Nephron (organoid): Measurements from ENCODE around the gene UFSP1.

Source experiments
- H3K27ac Mint-ChIP-seq, 3 experiments: 2 replicates each; pipeline ENCODE4 v1.8.0; 2020; ENCODE audit warnings: mixed read lengths in 3 of 3, mild to moderate bottlenecking in 2 of 3, moderate library complexity in 1 of 3
- H3K27me3 Mint-ChIP-seq: 2 replicates; pipeline ENCODE4 v1.8.0; 2021; ENCODE audit warnings: low read depth, mild to moderate bottlenecking, moderate library complexity, mixed read lengths
- H3K36me3 Mint-ChIP-seq: 2 replicates; pipeline ENCODE4 v1.8.0; 2020; ENCODE audit warnings: low read depth, mixed read lengths
- H3K4me1 Mint-ChIP-seq: 2 replicates; pipeline ENCODE4 v1.8.0; 2020; ENCODE audit warnings: mixed read lengths
- H3K4me3 Mint-ChIP-seq, 3 experiments: 2 replicates each; pipeline ENCODE4 v1.8.0; 2020; ENCODE audit warnings: mild to moderate bottlenecking in 3 of 3, mixed read lengths in 3 of 3, moderate library complexity in 2 of 3
- H3K9me3 Mint-ChIP-seq: 2 replicates; pipeline ENCODE4 v1.8.0; 2020; ENCODE audit warnings: mixed read lengths
- TF ChIP-seq, protein P1 (sequence below), 3 experiments: fragments of 200-600 bp; sonication (generic); IDR thresholded peaks; one replicate each; pipeline ENCODE4 v1.5.0; 2021; ENCODE audit warnings: antibody characterized with exemption in 3 of 3; ENCODE audit not compliant: unreplicated experiment in 3 of 3

The UFSP1 gene

DNA sequence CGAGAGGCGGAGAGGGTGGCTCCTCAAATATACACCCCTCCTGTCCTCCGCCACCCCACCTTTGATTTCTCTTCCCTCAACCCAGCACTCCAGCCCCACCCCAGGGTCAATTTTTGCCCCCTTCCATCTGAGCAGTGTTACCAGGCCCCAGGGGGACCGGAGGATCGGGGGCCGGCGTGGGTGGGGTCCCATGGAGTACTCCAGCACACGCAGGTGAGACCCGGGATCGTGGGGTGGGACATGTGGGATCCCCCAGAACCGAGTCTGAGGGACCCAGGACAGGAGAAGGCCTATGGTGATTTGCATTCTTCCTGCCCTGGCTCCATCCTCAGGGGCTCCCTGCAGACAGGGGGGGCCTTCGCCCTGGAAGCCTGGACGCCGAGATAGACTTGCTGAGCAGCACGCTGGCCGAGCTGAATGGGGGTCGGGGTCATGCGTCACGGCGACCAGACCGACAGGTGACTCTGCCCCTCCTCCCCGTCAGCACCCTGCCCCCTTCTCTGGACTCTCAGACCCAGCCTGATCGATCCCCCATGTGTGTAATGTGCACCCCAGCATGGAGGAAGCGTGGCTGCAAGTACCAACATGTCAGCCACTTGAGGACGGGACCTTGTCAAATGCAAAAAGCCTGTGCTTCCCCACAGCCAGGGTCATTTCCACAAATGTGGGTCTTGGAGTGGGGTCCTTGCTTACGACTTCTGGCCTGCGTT is 21.6 kb downstream of the UFSP1 start:
- Mint-ChIP-seq H3K27ac (peak overlapping the region; percentile 97 to 98 (median 98)), H3K36me3 (peaks cover 19% of the 10 kb centered on the region), H3K4me3 (peak overlapping the region; percentile 90 to 98 (median 95)), H3K9me3 (no peaks in the 10 kb centered on the region), H3K27me3 (peaks cover 11% of the 10 kb centered on the region), H3K4me1 (peaks cover 22% of the 10 kb centered on the region)
- TF ChIP-seq, protein P1, sequence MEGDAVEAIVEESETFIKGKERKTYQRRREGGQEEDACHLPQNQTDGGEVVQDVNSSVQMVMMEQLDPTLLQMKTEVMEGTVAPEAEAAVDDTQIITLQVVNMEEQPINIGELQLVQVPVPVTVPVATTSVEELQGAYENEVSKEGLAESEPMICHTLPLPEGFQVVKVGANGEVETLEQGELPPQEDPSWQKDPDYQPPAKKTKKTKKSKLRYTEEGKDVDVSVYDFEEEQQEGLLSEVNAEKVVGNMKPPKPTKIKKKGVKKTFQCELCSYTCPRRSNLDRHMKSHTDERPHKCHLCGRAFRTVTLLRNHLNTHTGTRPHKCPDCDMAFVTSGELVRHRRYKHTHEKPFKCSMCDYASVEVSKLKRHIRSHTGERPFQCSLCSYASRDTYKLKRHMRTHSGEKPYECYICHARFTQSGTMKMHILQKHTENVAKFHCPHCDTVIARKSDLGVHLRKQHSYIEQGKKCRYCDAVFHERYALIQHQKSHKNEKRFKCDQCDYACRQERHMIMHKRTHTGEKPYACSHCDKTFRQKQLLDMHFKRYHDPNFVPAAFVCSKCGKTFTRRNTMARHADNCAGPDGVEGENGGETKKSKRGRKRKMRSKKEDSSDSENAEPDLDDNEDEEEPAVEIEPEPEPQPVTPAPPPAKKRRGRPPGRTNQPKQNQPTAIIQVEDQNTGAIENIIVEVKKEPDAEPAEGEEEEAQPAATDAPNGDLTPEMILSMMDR (IDR thresholded peaks at IDR 0.05; ENCODE audit: unreplicated experiment in 3 of 3): no peak

- Mint-ChIP-seq H3K27ac (peak within 1 kb of the TSS; percentile 98 to 99 (median 98)), H3K4me3 (peak within 1 kb of the TSS; percentile 95 to 100 (median 98)), H3K27me3 (peaks cover 11% of the 10 kb centered on the region), H3K36me3 (peaks cover 20% of the 10 kb centered on the region), H3K4me1 (peaks cover 22% of the 10 kb centered on the region), H3K9me3 (no peaks in the 10 kb centered on the region)
- TF ChIP-seq, protein P1 (IDR thresholded peaks at IDR 0.05; ENCODE audit: unreplicated experiment in 3 of 3): no peak
These were observed 22.3 kb downstream of the UFSP1 start, which contains the start of gene TRIP6 for GRCh38 chr7:100867040-100867775. Gene TRIP6, plus strand, starts transcription at chr7:100867387. Its CDS starts 111 bp downstream, at chr7:100867498.

DNA sequence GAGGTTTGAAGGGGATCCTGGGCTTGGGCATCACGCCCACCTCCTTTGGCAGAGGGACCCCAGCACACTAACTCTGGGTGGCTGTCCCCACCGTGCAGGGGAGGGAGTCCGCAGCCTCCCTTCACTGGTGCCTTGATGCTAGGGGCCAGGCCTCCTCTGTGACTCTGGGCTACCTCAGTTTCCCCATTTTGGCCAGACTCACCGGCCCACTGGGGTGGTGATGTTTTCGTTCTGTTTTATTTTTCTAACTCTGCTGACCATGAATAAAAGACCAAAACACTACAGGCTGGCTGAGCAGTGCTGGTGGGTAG is 22.8 kb downstream of the UFSP1 start:
- Mint-ChIP-seq H3K9me3 (no peaks in the 10 kb centered on the region), H3K27ac (peak overlapping the region; percentile 98 to 99 (median 98)), H3K27me3 (peaks cover 11% of the 10 kb centered on the region)

GRCh38 chr7:100865938-100866728 is 23.4 kb downstream of the UFSP1 start:
- H3K27me3 Mint-ChIP-seq: peaks cover 11% of the 10 kb centered on the region
- peak overlapping the region; percentile 95 to 100 (median 98) for H3K4me3 Mint-ChIP-seq
- TF ChIP-seq, protein P1 (IDR thresholded peaks at IDR 0.05; ENCODE audit: unreplicated experiment in 3 of 3): no peak
- no peaks in the 10 kb centered on the region for H3K9me3 Mint-ChIP-seq
- H3K4me1 Mint-ChIP-seq: peaks cover 22% of the 10 kb centered on the region
- H3K27ac Mint-ChIP-seq: peak overlapping the region in 1 of 3 experiments; percentile 98
- peaks cover 14% of the 10 kb centered on the region for H3K36me3 Mint-ChIP-seq

More for the DNA sequence above, 22.8 kb downstream of the UFSP1 start:
- Mint-ChIP-seq H3K36me3 (peaks cover 17% of the 10 kb centered on the region), H3K4me3 (peak overlapping the region; percentile 95 to 100 (median 98)), H3K4me1 (peaks cover 22% of the 10 kb centered on the region)
- TF ChIP-seq, protein P1 (IDR thresholded peaks at IDR 0.05; ENCODE audit: unreplicated experiment in 3 of 3): no peak

DNA sequence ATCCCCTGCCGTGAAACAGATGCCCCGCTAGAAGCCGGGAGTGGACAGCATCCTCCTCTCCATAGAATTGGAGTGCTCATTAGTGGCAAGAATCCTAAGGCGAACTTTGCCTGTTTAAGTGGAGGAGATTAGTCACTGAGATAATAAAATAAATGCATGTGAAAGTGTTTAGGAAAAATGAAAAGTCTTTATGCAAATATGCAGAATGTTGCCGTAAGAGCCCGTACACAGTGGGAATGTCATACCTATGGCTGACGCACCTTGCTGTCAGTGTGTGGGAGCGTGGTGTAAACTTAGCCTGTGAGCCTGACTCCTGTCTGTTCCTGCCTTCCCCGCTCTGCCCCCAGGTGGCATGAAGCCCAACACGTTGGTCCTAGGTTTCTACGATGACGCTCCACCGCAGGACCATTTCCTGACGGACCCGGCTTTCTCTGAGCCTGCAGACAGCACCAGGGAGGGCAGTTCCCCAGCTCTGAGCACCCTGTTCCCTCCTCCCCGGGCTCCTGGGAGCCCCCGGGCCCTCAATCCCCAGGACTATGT is 24.1 kb downstream of the UFSP1 start:
- Mint-ChIP-seq H3K4me1 (peaks cover 22% of the 10 kb centered on the region), H3K27ac (peak overlapping the region; percentile 68 to 72 (median 69)), H3K27me3 (peaks cover 15% of the 10 kb centered on the region), H3K4me3 (peak overlapping the region; percentile 62 to 78 (median 64)), H3K9me3 (no peaks in the 10 kb centered on the region), H3K36me3 (peaks cover 14% of the 10 kb centered on the region)
- TF ChIP-seq, protein P1 (IDR thresholded peaks at IDR 0.05; ENCODE audit: unreplicated experiment in 3 of 3): no peak
